ENCODE data around the gene HECW1.

HECW1 gene

GRCh38 chr7:43078794-43079193 is 33.7 kb upstream of the HECW1 start:
- no peak for TF ChIP-seq CTCF (IDR thresholded peaks at IDR 0.05)

- no peak for TF ChIP-seq CTCF (IDR thresholded peaks at IDR 0.05)
Measured at GRCh38 chr7:43081603-43082002, 30.8 kb upstream of the HECW1 start.

GRCh38 chr7:43083106-43083505 is 29.3 kb upstream of the HECW1 start:
- TF ChIP-seq CTCF (IDR thresholded peaks at IDR 0.05): no peak

- TF ChIP-seq CTCF (IDR thresholded peaks at IDR 0.05): no peak
Measured at GRCh38 chr7:43085017-43085416, 27.4 kb upstream of the HECW1 start.

- no peak for TF ChIP-seq CTCF (IDR thresholded peaks at IDR 0.05)
Measured at GRCh38 chr7:43085992-43086391, 26.5 kb upstream of the HECW1 start.

- TF ChIP-seq CTCF (IDR thresholded peaks at IDR 0.05): no peak
Measured at GRCh38 chr7:43092819-43093218, 19.6 kb upstream of the HECW1 start.

GRCh38 chr7:43096875-43097274 is 15.6 kb upstream of the HECW1 start:
- no peak for TF ChIP-seq CTCF (IDR thresholded peaks at IDR 0.05)

- no peak for TF ChIP-seq CTCF (IDR thresholded peaks at IDR 0.05)
Measured at GRCh38 chr7:43099750-43100149, 12.7 kb upstream of the HECW1 start.

All from LNCAP (cell line).